ENCODE data around the gene MOSPD3.
"Not testable (repeated sequence)": the region's sequence is repeated elsewhere in the genome, so short reads cannot be mapped to it uniquely, and the experiment has no call there.

Gene MOSPD3

DNA sequence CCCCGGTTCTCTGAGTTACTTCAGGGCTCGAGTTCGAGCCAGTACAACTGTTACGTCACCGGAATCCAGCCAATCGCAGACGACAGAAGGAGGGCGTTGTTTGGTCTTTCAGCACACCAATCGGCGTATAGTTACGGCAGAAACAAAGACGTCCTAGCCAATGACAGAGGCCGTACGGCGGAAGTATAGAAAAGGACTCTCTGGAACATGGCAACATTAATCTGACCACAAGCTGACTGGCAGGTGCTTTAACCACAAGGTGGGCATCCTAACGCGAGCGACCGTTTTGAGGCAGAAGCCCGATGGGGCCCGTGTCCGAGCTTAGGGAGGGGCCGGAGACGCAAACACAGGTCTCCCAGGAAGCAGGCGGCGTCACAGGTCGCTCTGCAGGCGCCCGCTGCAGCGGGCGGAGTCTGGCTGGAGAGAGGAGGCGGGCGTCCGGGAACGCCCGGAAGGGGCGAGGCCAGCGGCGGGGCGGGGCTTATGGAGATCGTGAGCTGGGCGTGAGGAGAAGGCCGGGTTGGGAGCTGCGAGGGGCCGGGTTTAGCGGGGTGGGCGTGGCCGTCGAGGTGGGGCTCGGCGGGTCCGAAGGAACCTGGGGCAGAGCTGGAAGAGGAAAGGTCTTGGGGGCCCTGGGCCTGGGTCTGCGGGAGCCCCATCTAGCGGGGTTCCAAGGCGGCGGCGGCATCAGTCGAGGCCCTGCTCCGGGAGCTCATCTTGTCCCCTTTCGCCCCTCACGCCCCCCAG, at the start of gene MOSPD3:
Gene MOSPD3, plus strand, starts transcription at position 558 of the 747 bp plus-strand sequence. CDS start 252 bp downstream, outside the sequence.
- DNase-seq = peak; percentile 99

- no peak for DNase-seq
Measured at GRCh38 chr7:100563100-100563564, 49.2 kb upstream of the MOSPD3 start.

DNA sequence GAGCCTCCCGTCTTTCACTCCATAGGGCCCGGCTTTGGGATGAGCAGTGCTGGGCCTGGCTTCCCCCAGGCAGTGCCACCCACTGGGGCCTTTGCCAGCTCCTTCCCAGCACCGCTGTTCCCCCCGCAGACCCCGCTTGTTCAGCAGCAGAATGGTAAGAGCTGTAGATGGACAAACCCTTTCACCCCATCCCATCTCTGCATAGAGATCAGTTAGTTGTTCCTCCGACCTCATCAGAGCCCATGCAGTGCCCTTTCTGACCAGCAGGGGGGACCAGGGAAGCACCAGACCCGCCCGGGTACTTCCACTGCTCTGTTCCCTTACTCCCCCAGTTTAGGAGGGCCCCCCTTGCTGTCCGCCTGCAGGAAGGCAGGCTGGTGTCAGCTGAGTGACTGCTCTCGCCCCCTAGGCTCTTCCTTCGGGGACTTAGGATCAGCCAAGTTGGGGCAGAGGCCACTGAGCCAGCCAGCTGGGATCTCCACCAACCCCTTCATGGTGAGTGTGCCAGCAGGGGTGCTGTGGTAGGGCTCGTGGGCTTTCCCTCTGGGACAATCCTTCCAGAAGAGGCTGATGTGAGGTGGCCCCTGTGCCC, 48.4 kb upstream of the MOSPD3 start:
- DNase-seq = peak; percentile 66

DNA sequence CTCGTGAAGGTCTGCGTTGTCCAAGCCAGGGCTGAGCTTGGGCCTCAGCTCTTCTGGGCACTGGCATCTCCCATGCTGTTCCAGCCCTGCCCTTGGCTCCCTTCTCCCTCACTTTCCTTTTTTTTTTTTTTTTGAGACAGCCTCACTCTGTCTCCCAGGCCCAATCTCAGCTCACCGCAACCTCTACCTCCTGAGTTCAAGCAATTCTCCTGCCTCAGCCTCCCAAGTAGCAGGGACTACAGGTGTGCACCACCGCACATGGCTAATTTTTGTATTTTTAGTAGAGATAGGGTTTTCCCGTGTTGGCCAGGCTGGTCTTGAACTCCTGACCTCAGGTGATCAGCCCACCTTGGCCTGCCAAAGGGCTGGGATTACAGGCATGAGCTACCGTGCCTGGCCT, 47.9 kb upstream of the MOSPD3 start:
- not testable (repeated sequence) for DNase-seq

DNA sequence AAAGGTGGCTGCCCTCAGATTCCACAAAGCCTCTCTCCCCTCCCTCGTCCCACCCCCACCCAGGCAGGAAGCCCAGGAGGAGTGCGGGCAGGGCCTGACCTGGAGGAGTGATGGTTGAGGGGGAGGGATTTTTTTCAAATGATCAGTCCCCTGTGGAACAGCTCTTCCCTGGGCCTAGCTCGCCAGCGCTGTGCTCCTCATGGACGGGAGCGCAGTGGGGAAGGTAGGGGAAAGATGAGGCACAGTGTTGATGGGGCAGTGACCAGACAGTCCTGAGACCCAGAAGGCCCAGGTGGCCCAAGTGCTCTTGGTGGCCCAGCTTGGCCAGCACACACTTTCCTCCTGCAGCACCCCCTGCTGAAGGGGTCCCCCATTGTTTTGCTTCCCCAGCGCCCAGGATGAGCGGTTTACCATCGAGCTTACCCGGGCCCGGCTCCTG, 47.2 kb upstream of the MOSPD3 start:
- no peak for DNase-seq

DNA sequence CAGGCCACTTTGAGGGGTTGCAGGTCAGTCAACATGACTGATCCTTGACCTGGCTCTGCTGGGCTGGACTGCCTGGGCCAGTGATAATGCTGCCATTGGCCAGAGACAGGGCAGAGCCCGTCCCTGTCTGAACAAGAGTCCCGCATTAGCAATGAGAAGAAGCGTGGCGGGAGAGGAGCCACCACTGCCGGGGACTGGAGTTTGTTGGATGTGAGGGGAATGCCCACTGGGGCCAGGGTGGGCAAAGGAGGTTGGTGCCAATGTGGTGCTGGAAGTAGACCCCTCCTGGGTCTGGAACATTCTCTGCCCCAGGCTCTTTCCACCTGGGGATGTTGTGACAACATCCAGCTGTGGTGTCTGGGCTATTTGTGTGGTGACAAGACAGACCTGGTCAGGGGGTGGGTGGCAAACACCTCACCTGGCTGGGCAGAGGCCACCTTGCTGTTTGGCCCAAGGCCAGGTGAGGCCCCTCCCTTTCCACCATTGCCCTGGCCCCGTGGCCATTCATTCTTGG, 46.3 kb upstream of the MOSPD3 start:
- DNase-seq = no peak

DNA sequence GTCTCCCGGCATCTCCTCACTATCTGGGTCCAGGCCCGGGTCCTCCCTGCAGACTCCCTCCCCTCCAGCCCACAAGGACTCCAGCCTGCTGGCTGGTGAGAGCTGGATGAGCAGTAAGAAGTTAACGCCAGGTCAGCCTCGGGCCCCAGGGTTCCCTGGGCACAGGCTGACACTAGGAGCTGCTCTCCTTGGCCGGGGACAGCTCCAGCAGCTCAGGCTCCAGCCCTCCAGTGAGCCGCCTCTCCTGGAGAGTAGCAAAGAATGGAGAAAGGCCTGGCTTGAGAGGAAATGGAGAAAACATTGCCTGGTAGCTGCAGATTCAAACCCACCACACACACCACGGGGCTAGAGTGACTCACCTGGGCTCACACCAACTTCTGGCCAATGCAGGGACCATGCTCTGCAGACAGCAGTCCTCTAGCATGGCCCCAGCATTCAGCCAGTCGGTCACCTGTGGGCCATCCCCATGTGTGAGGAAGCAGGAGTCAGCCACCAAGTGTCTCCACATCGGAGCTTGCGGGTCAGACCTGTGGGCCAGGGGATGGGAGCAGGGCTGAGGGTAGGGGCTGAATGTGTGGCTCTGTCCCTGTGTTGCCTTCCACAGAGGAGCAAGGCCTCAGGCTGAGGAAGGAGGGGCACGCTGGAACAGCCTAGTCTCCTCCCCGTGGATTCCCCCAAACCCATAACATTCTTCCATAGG, 45.2 kb upstream of the MOSPD3 start:
- peak; percentile 20 for DNase-seq

GRCh38 chr7:100567751-100568175, 44.6 kb upstream of the MOSPD3 start:
- DNase-seq = no peak

- no peak for DNase-seq
Measured at GRCh38 chr7:100568176-100568895, 44.0 kb upstream of the MOSPD3 start.

- DNase-seq = peak; percentile 22
Measured at GRCh38 chr7:100568896-100569844, 43.2 kb upstream of the MOSPD3 start.

- peak; percentile 17 for DNase-seq
Measured at GRCh38 chr7:100570954-100571828, 41.1 kb upstream of the MOSPD3 start.

- DNase-seq = no peak
Measured at GRCh38 chr7:100571829-100572116, 40.6 kb upstream of the MOSPD3 start.

- DNase-seq = peak; percentile 8
Measured at GRCh38 chr7:100572281-100572948, 39.9 kb upstream of the MOSPD3 start.

GRCh38 chr7:100572949-100573675, 39.2 kb upstream of the MOSPD3 start:
- DNase-seq = no peak

DNA sequence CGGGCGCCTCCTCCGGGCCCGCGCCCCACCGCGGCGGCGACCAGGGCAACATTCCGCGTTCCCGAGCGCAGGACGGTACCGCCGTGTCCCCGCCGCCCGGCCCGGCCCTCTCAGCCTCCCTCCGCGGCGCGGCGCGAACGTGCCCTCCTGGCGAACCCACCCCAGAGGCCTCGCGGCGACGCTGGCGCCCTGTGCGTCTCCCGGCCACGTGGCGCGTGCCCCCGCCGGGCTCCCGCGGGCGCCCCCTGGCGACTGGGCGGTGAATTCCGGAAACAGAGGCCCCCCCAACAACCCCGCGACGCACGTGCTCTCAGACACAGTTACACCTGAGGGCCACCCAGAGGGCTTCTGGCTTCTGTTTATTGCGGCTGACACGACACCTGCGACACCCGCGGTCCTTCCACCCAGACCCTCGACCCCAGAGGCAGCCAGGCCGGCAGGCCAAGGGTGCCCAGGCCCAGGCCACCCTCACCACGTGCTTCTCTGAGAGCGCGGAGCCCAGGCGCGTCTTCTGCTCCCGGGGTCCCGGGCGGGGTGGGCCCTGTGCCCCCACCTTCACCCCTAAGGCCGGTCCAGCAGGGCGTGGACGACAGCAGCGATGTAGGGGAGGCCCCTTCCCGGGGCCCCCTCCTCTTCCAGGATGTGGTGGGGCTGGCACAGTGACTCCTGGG, 38.5 kb upstream of the MOSPD3 start, which contains the start of gene SAP25:
Gene SAP25, minus strand, starts transcription at position 210 of the 671 bp plus-strand sequence. Its CDS starts 158 bp downstream, at position 52.
- no peak for DNase-seq

DNA sequence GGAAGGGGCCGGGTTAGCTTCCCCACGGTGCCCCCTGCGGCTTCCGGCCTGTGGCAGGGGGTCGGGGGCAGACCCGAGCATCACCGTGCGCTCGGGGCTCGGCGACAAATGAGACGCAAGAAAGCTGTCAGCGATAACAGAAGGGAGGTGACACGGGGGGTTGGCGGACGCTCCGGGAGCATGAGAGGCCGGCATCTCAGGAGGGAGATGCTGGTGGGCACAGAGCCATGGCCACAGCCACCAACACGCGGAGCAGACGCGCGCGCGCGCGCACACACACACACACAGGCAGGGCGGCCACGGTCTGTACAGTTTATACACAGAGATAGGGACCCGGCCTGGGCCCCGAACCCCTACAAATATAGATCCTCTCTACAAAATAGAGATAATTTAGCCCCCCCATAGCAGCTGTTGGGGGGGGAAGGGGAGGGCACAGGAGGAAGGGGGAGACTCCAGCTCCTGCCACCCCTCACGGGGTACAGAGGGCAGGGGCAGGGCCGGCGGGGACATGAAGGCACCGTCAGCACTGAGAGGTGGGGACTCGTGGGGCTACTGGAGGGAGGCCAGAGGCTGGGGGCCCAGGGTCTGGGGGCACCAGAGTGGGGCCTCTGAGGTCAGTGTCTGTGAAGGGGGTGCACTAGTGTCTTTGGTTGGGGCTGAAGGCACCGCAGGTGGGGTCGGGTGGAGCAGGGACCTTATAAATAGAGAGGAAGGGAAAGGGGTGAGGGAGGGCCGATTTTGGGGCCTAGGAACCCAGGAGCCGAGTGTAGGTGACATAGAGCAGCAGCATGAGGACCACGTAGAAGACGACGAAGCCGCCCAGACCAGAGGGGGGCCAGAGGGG, 37.8 kb upstream of the MOSPD3 start:
- DNase-seq = no peak

DNA sequence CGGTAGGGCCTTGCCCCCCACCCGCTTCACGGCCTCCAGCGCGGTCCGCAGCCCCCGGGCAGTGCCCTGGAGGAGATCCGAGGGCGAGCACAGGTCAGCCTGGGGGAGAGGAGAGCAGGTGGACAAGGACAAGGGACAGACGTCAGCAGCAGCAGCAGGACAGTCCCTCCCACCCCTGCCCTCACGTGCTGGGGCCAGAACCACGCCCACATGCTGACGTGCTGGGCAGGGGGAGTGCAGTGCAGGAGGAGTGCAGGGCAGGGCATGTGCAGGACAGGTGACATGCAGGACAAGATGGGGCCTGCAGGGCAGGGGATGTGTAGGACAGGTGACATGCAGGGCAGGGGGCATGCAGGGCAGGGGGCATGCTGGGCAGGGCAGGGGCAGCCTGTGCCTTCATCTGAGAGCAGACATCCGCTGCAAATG, 37.1 kb upstream of the MOSPD3 start:
- no peak for DNase-seq
